ENCODE measurements around the gene STXBP6. TPM values are rescaled to one million over a fixed set of nuclear protein-coding genes. Genes with fewer than 3 reads are reported as not detected.

The STXBP6 gene
- total and polyA plus RNA-seq, 7 experiments from 2014 or later, result not detected

- H3K4me1 ChIP-seq (ENCODE audit: control insufficient read depth in 2 of 2, insufficient read depth in 2 of 2, low read length in 2 of 2), result no peaks in the 10 kb centered on the region
- no peaks in the 10 kb centered on the region for H3K9me3 ChIP-seq (ENCODE audit: control insufficient read depth in 2 of 3, low read length in 3 of 3)
- ChIA-PET CTCF (no interaction called here), POLR2A (no interaction called here)
- DNase-seq (no peak), ATAC-seq (no peak)
- Mint-ChIP-seq H3K27ac (no peak overlapping the region), H3K27me3 (peaks cover 10 to 36% (median 30%) of the 10 kb centered on the region in 5 donors), H3K36me3 (no peaks in the 10 kb centered on the region), H3K4me1 (no peaks in the 10 kb centered on the region), H3K4me3 (no peak overlapping the region), H3K9me3 (no peaks in the 10 kb centered on the region)
- intact Hi-C loops (cut with micrococcal nuclease), result no loop called here
- no peaks in the 10 kb centered on the region for H3K27me3 ChIP-seq (ENCODE audit: control insufficient read depth in 2 of 2, insufficient read depth in 2 of 2, low read length in 2 of 2)
- no peak overlapping the region for H3K27ac ChIP-seq (ENCODE audit: low read depth, low read length)
- H3K36me3 ChIP-seq (ENCODE audit: control insufficient read depth in 2 of 3, insufficient read depth in 3 of 3, low read length in 3 of 3), result no peaks in the 10 kb centered on the region
- no peak overlapping the region for H3K4me3 ChIP-seq (ENCODE audit: low read length)
Observed at GRCh38 chr14:24818058-24818822, 231.7 kb downstream of the STXBP6 start.

- Histone ChIP-seq H3K27me3 (ENCODE audit: control insufficient read depth in 2 of 2, insufficient read depth in 2 of 2, low read length in 2 of 2) (no peaks in the 10 kb centered on the region), H3K9me3 (ENCODE audit: control insufficient read depth in 2 of 3, low read length in 3 of 3) (no peaks in the 10 kb centered on the region), H3K27ac (ENCODE audit: low read depth, low read length) (no peak overlapping the region), H3K4me1 (ENCODE audit: control insufficient read depth in 2 of 2, insufficient read depth in 2 of 2, low read length in 2 of 2) (no peaks in the 10 kb centered on the region), H3K4me3 (ENCODE audit: low read length) (no peak overlapping the region), H3K36me3 (ENCODE audit: control insufficient read depth in 2 of 3, insufficient read depth in 3 of 3, low read length in 3 of 3) (no peaks in the 10 kb centered on the region)
- no peaks in the 10 kb centered on the region for H3K4me1 Mint-ChIP-seq
- DNase-seq, result no peak
- H3K27ac Mint-ChIP-seq, result no peak overlapping the region
- no peaks in the 10 kb centered on the region for H3K9me3 Mint-ChIP-seq
- ChIA-PET POLR2A (no interaction called here), CTCF (no interaction called here)
- H3K27me3 Mint-ChIP-seq, result peaks cover 10 to 33% (median 29%) of the 10 kb centered on the region in 5 donors
- ATAC-seq, result no peak
- H3K4me3 Mint-ChIP-seq, result no peak overlapping the region
- H3K36me3 Mint-ChIP-seq, result no peaks in the 10 kb centered on the region
- intact Hi-C loops (cut with micrococcal nuclease), result no loop called here
Observed at GRCh38 chr14:24817212-24818057, 232.5 kb downstream of the STXBP6 start.

GRCh38 chr14:24816929-24817211 lies 233.1 kb downstream of the STXBP6 start:
- no peaks in the 10 kb centered on the region for H3K36me3 ChIP-seq (ENCODE audit: control insufficient read depth in 2 of 3, insufficient read depth in 3 of 3, low read length in 3 of 3)
- ATAC-seq (no peak), DNase-seq (no peak)
- H3K27me3 ChIP-seq (ENCODE audit: control insufficient read depth in 2 of 2, insufficient read depth in 2 of 2, low read length in 2 of 2), result no peaks in the 10 kb centered on the region
- no peak overlapping the region for H3K4me3 ChIP-seq (ENCODE audit: low read length)
- ChIA-PET POLR2A (no interaction called here), CTCF (no interaction called here)
- H3K27me3 Mint-ChIP-seq, result peaks cover 7 to 27% (median 24%) of the 10 kb centered on the region in 5 donors
- H3K9me3 ChIP-seq (ENCODE audit: control insufficient read depth in 2 of 3, low read length in 3 of 3), result no peaks in the 10 kb centered on the region
- no peak overlapping the region for H3K27ac ChIP-seq (ENCODE audit: low read depth, low read length)
- no peaks in the 10 kb centered on the region for H3K9me3 Mint-ChIP-seq
- no peak overlapping the region for H3K4me3 Mint-ChIP-seq
- no peaks in the 10 kb centered on the region for H3K4me1 ChIP-seq (ENCODE audit: control insufficient read depth in 2 of 2, insufficient read depth in 2 of 2, low read length in 2 of 2)
- H3K36me3 Mint-ChIP-seq, result no peaks in the 10 kb centered on the region
- intact Hi-C loops (cut with micrococcal nuclease), result no loop called here
- H3K27ac Mint-ChIP-seq, result no peak overlapping the region
- no peaks in the 10 kb centered on the region for H3K4me1 Mint-ChIP-seq

GRCh38 chr14:24816011-24816928 lies 233.7 kb downstream of the STXBP6 start:
- no peaks in the 10 kb centered on the region for H3K36me3 ChIP-seq (ENCODE audit: control insufficient read depth in 2 of 3, insufficient read depth in 3 of 3, low read length in 3 of 3)
- Mint-ChIP-seq H3K27me3 (peaks cover 2 to 21% (median 20%) of the 10 kb centered on the region in 5 donors), H3K27ac (no peak overlapping the region), H3K4me3 (no peak overlapping the region), H3K36me3 (no peaks in the 10 kb centered on the region), H3K9me3 (no peaks in the 10 kb centered on the region), H3K4me1 (no peaks in the 10 kb centered on the region)
- no peak overlapping the region for H3K4me3 ChIP-seq (ENCODE audit: low read length)
- intact Hi-C loops (cut with micrococcal nuclease), result no loop called here
- H3K27ac ChIP-seq (ENCODE audit: low read depth, low read length), result no peak overlapping the region
- DNase-seq, result no peak
- H3K27me3 ChIP-seq (ENCODE audit: control insufficient read depth in 2 of 2, insufficient read depth in 2 of 2, low read length in 2 of 2), result no peaks in the 10 kb centered on the region
- no peaks in the 10 kb centered on the region for H3K4me1 ChIP-seq (ENCODE audit: control insufficient read depth in 2 of 2, insufficient read depth in 2 of 2, low read length in 2 of 2)
- ChIA-PET CTCF (no interaction called here), POLR2A (no interaction called here)
- no peaks in the 10 kb centered on the region for H3K9me3 ChIP-seq (ENCODE audit: control insufficient read depth in 2 of 3, low read length in 3 of 3)
- no peak for ATAC-seq

- no peak overlapping the region for H3K4me3 ChIP-seq (ENCODE audit: low read length)
- POLR2A ChIA-PET, result no interaction called here
Observed at GRCh38 chr14:24815543-24815942, 234.4 kb downstream of the STXBP6 start.

GRCh38 chr14:24814944-24815343 lies 235.0 kb downstream of the STXBP6 start:
- H3K36me3 Mint-ChIP-seq, result no peaks in the 10 kb centered on the region
- H3K36me3 ChIP-seq (ENCODE audit: control insufficient read depth in 2 of 3, insufficient read depth in 3 of 3, low read length in 3 of 3), result no peaks in the 10 kb centered on the region
- ATAC-seq (no peak), DNase-seq (no peak)
- H3K9me3 Mint-ChIP-seq, result no peaks in the 10 kb centered on the region
- no peaks in the 10 kb centered on the region for H3K27me3 ChIP-seq (ENCODE audit: control insufficient read depth in 2 of 2, insufficient read depth in 2 of 2, low read length in 2 of 2)
- H3K4me3 ChIP-seq (ENCODE audit: low read length), result no peak overlapping the region
- POLR2A ChIA-PET, result no interaction called here
- H3K9me3 ChIP-seq (ENCODE audit: control insufficient read depth in 2 of 3, low read length in 3 of 3), result no peaks in the 10 kb centered on the region
- no peak overlapping the region for H3K4me3 Mint-ChIP-seq
- H3K27ac ChIP-seq (ENCODE audit: low read depth, low read length), result no peak overlapping the region
- H3K27ac Mint-ChIP-seq, result no peak overlapping the region
- intact Hi-C loops (cut with micrococcal nuclease), result no loop called here
- H3K27me3 Mint-ChIP-seq, result peaks cover 8 to 26% (median 19%) of the 10 kb centered on the region in 5 donors
- H3K4me1 Mint-ChIP-seq, result no peaks in the 10 kb centered on the region
- CTCF ChIA-PET, result interaction anchor here (1.4 kb wide), 1 partner anchor 9 kb away, joined by 3 read pairs; no protein-coding TSS in a partner anchor
- H3K4me1 ChIP-seq (ENCODE audit: control insufficient read depth in 2 of 2, insufficient read depth in 2 of 2, low read length in 2 of 2), result no peaks in the 10 kb centered on the region

More at GRCh38 chr14:24815543-24815942, 234.4 kb downstream of the STXBP6 start:
- no peaks in the 10 kb centered on the region for H3K4me1 Mint-ChIP-seq
- H3K4me1 ChIP-seq (ENCODE audit: control insufficient read depth in 2 of 2, insufficient read depth in 2 of 2, low read length in 2 of 2), result no peaks in the 10 kb centered on the region
- H3K4me3 Mint-ChIP-seq, result no peak overlapping the region
- H3K9me3 ChIP-seq (ENCODE audit: control insufficient read depth in 2 of 3, low read length in 3 of 3), result no peaks in the 10 kb centered on the region
- H3K36me3 ChIP-seq (ENCODE audit: control insufficient read depth in 2 of 3, insufficient read depth in 3 of 3, low read length in 3 of 3), result no peaks in the 10 kb centered on the region
- no peak overlapping the region for H3K27ac ChIP-seq (ENCODE audit: low read depth, low read length)
- ATAC-seq (no peak), DNase-seq (no peak)
- no peaks in the 10 kb centered on the region for H3K27me3 ChIP-seq (ENCODE audit: control insufficient read depth in 2 of 2, insufficient read depth in 2 of 2, low read length in 2 of 2)
- CTCF ChIA-PET, result interaction anchor here (1.4 kb wide), 1 partner anchor 8 kb away, joined by 3 read pairs; no protein-coding TSS in a partner anchor
- intact Hi-C loops (cut with micrococcal nuclease), result no loop called here
- H3K36me3 Mint-ChIP-seq, result no peaks in the 10 kb centered on the region
- no peaks in the 10 kb centered on the region for H3K9me3 Mint-ChIP-seq
- H3K27me3 Mint-ChIP-seq, result peaks cover 3 to 20% (median 18%) of the 10 kb centered on the region in 5 donors
- H3K27ac Mint-ChIP-seq, result no peak overlapping the region
